HEK293 (cell line): Measurements from ENCODE around the gene HPSE.

Experiments used
- CTCF ChIA-PET: fragments of 350-600 bp; formaldehyde crosslinking; extraction: SDS; loops from one replicate; lab custom pipeline; 2021; ENCODE audit warnings: antibody characterized with exemption; lab: Yijun Ruan, JAX
- POLR2A ChIA-PET: fragments of 300-600 bp; formaldehyde crosslinking; extraction: SDS; loops from one replicate; lab custom pipeline; 2020; ENCODE audit warnings: antibody characterized with exemption, inconsistent platforms; lab: Yijun Ruan, JAX
- H3K27ac ChIP-seq: fragments of 200-500 bp; sonication (Bioruptor generic); 2 replicates; pipeline ENCODE4 v1.5.1; 2014; ENCODE audit warnings: low read depth, low read length, control low read depth, inconsistent platforms; ENCODE audit errors: extremely low read depth
- H3K36me3 ChIP-seq, 2 experiments: fragments of 200-500 bp in 1 of 2; sonication (Bioruptor generic) in 1 of 2; 1 replicate in 1 of 2; 2 replicates in 1 of 2; pipeline ENCODE4 v1.5.1; 2014 to 2017; ENCODE audit warnings: inconsistent platforms in 2 of 2, low read length in 2 of 2; ENCODE audit not compliant: control insufficient read depth in 2 of 2, insufficient read depth in 1 of 2
- H3K4me1 ChIP-seq: fragments of 200-500 bp; sonication (Bioruptor generic); 2 replicates; pipeline ENCODE4 v1.5.1; 2014; ENCODE audit warnings: mild to moderate bottlenecking, low read length, inconsistent platforms; ENCODE audit not compliant: control insufficient read depth, insufficient read depth
- H3K4me3 ChIP-seq: 2 replicates; pipeline ENCODE4 v1.5.1; 2011; ENCODE audit warnings: low read depth, mild to moderate bottlenecking, control low read depth, low read length, moderate library complexity
- H3K9me3 ChIP-seq: fragments of 200-500 bp; sonication (Bioruptor generic); 2 replicates; pipeline ENCODE4 v1.5.1; 2014; ENCODE audit warnings: low read depth, low read length, inconsistent platforms; ENCODE audit not compliant: control insufficient read depth, insufficient read depth
- ATF2 ChIP-seq: fragments of 450-650 bp; formaldehyde crosslinking; IDR thresholded peaks from 2 replicates; pipeline ENCODE4 v1.5.1; 2016; ENCODE audit warnings: missing biosample characterization, missing genetic modification characterization, low read depth
- FEZF1 ChIP-seq: fragments of 450-650 bp; formaldehyde crosslinking; IDR thresholded peaks from 2 replicates; pipeline ENCODE4 v1.5.1; 2016; ENCODE audit warnings: missing biosample characterization, missing genetic modification characterization
- GLIS1 ChIP-seq: fragments of 450-650 bp; formaldehyde crosslinking; IDR thresholded peaks from 2 replicates; pipeline ENCODE4 v1.5.1; 2016; ENCODE audit warnings: missing biosample characterization, missing genetic modification characterization
- IKZF3 ChIP-seq: fragments of 450-650 bp; IDR thresholded peaks from 2 replicates; pipeline ENCODE4 v1.5.0; 2018; ENCODE audit warnings: missing biosample characterization, mild to moderate bottlenecking, missing genetic modification characterization, moderate library complexity
- OSR2 ChIP-seq: fragments of 450-650 bp; formaldehyde crosslinking; IDR thresholded peaks from 2 replicates; pipeline ENCODE4 v1.5.1; 2016; ENCODE audit warnings: missing biosample characterization, missing genetic modification characterization
- PRDM1 ChIP-seq: fragments of 450-650 bp; formaldehyde crosslinking; IDR thresholded peaks from 2 replicates; pipeline ENCODE4; 2016; ENCODE audit warnings: missing biosample characterization, missing genetic modification characterization
- PRDM10 ChIP-seq: fragments of 450-650 bp; formaldehyde crosslinking; IDR thresholded peaks from 2 replicates; pipeline ENCODE4 v1.5.1; 2016; ENCODE audit warnings: missing biosample characterization, missing genetic modification characterization
- ZBTB48 ChIP-seq: fragments of 450-650 bp; formaldehyde crosslinking; IDR thresholded peaks from 2 replicates; pipeline ENCODE4 v1.5.1; 2016; ENCODE audit warnings: missing biosample characterization, missing genetic modification characterization
- ZBTB8A ChIP-seq: fragments of 450-650 bp; formaldehyde crosslinking; IDR thresholded peaks from 2 replicates; pipeline ENCODE4 v1.5.1; 2016; ENCODE audit warnings: missing biosample characterization, missing genetic modification characterization
- ZNF146 ChIP-seq: fragments of 450-650 bp; formaldehyde crosslinking; IDR thresholded peaks from 2 replicates; pipeline ENCODE4 v1.5.1; 2016; ENCODE audit warnings: missing biosample characterization, missing genetic modification characterization
- ZNF221 ChIP-seq: fragments of 450-650 bp; formaldehyde crosslinking; IDR thresholded peaks from 2 replicates; pipeline ENCODE4 v1.5.1; 2017; ENCODE audit warnings: missing biosample characterization, missing genetic modification characterization, borderline replicate concordance
- ZNF341 ChIP-seq: fragments of 450-650 bp; formaldehyde crosslinking; IDR thresholded peaks from 2 replicates; pipeline ENCODE4; 2016; ENCODE audit warnings: low read depth, missing biosample characterization, missing genetic modification characterization
- ZNF366 ChIP-seq: fragments of 450-650 bp; formaldehyde crosslinking; conservative IDR thresholded peaks from 2 replicates; pipeline ENCODE4 v1.5.1; 2016; ENCODE audit warnings: missing biosample characterization, missing genetic modification characterization
- ZNF530 ChIP-seq: fragments of 450-650 bp; formaldehyde crosslinking; IDR thresholded peaks from 2 replicates; pipeline ENCODE4 v1.5.1; 2016; ENCODE audit warnings: low read depth, missing biosample characterization, missing genetic modification characterization
- ZNF600 ChIP-seq: fragments of 450-650 bp; formaldehyde crosslinking; IDR thresholded peaks from 2 replicates; pipeline ENCODE4 v1.5.1; 2016; ENCODE audit warnings: missing biosample characterization, missing genetic modification characterization
- ZNF629 ChIP-seq: fragments of 450-650 bp; formaldehyde crosslinking; IDR thresholded peaks from 2 replicates; pipeline ENCODE4 v1.5.1; 2017; ENCODE audit warnings: missing biosample characterization, missing genetic modification characterization
- ZNF707 ChIP-seq: fragments of 450-650 bp; formaldehyde crosslinking; IDR thresholded peaks from 2 replicates; pipeline ENCODE4 v1.5.1; 2016; ENCODE audit warnings: missing biosample characterization, missing genetic modification characterization
- TF ChIP-seq, protein P1 (sequence below): fragments of 450-650 bp; formaldehyde crosslinking; IDR thresholded peaks from 2 replicates; pipeline ENCODE4 v1.5.1; 2016; ENCODE audit warnings: missing biosample characterization, missing genetic modification characterization
- TF ChIP-seq, protein P2 (sequence below): fragments of 450-650 bp; IDR thresholded peaks from 2 replicates; pipeline ENCODE4 v1.5.1; 2018; ENCODE audit warnings: missing biosample characterization, missing genetic modification characterization
- TF ChIP-seq, protein P3 (sequence below): fragments of 450-650 bp; formaldehyde crosslinking; IDR thresholded peaks from 2 replicates; pipeline ENCODE4 v1.5.1; 2016; ENCODE audit warnings: missing biosample characterization, missing genetic modification characterization
- TF ChIP-seq, protein P4 (sequence below): fragments of 450-650 bp; formaldehyde crosslinking; IDR thresholded peaks from 2 replicates; pipeline ENCODE4 v1.5.1; 2017; ENCODE audit warnings: missing biosample characterization, missing genetic modification characterization

Gene HPSE

DNA sequence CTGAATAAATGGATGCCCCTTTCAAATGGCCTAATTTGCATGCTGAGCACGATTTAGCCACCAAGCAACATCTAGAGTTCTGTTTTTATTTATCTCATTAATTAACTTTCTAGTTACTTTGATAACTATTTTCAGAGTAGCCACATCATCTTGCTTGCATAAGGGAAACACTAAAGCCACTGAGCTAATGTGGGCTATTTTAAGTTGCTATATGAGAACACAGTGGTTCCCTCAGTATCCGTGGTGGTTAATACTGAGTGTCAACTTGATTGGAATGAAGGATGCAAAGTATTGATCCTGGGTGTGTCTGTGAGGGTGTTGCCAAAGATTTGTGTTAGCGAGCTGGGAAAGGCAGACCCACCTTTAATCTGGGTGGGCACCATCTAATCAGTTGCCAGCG is 25.4 kb upstream of the HPSE start:
- H3K27ac ChIP-seq, result no peak overlapping the region
- TF ChIP-seq OSR2 (tag by site-specific recombination) (no peak), ZBTB48 (tag by site-specific recombination) (no peak)
- TF ChIP-seq, all 188 proteins: peak for 0
- ChIA-PET CTCF (interaction anchor here (0.6 kb wide), 1 partner anchor 638 kb away, joined by 3 read pairs; no protein-coding TSS in a partner anchor), POLR2A (no interaction called here)
- Histone ChIP-seq H3K4me3 (no peak overlapping the region), H3K9me3 (no peaks in the 10 kb centered on the region), H3K4me1 (peaks cover 4% of the 10 kb centered on the region; the same call in 1 of the 2 replicates), H3K36me3 (no peaks in the 10 kb centered on the region)

- ChIA-PET POLR2A (no interaction called here), CTCF (no interaction called here)
- H3K9me3 ChIP-seq, result no peaks in the 10 kb centered on the region
- no peak overlapping the region for H3K27ac ChIP-seq
- H3K4me1 ChIP-seq, result peaks cover 4% of the 10 kb centered on the region; the same call in 1 of the 2 replicates
- H3K4me3 ChIP-seq, result no peak overlapping the region
- H3K36me3 ChIP-seq, result no peaks in the 10 kb centered on the region
- TF ChIP-seq ZNF629 (tag by site-specific recombination) (peak; percentile 33; the same call in 1 of the 2 replicates), ZNF221 (tag by site-specific recombination) (no peak), IKZF3 (tag by site-specific recombination) (no peak), ZNF146 (no peak), ZNF707 (tag by site-specific recombination) (no peak), ZNF530 (tag by site-specific recombination) (no peak), ZBTB8A (tag by site-specific recombination) (no peak), ATF2 (0 out of 2 replicates have a peak, but pooled peaks have one; percentile 5), PRDM10 (tag by site-specific recombination) (no peak), PRDM1 (tag by site-specific recombination) (no peak), ZNF341 (tag by site-specific recombination) (no peak), ZNF366 (tag by site-specific recombination) (no peak), ZNF600 (0 out of 2 replicates have a peak, but pooled peaks have one; percentile 40), GLIS1 (tag by site-specific recombination) (peak; percentile 28; the same call in 1 of the 2 replicates), FEZF1 (tag by site-specific recombination) (no peak)
- TF ChIP-seq, protein P1, sequence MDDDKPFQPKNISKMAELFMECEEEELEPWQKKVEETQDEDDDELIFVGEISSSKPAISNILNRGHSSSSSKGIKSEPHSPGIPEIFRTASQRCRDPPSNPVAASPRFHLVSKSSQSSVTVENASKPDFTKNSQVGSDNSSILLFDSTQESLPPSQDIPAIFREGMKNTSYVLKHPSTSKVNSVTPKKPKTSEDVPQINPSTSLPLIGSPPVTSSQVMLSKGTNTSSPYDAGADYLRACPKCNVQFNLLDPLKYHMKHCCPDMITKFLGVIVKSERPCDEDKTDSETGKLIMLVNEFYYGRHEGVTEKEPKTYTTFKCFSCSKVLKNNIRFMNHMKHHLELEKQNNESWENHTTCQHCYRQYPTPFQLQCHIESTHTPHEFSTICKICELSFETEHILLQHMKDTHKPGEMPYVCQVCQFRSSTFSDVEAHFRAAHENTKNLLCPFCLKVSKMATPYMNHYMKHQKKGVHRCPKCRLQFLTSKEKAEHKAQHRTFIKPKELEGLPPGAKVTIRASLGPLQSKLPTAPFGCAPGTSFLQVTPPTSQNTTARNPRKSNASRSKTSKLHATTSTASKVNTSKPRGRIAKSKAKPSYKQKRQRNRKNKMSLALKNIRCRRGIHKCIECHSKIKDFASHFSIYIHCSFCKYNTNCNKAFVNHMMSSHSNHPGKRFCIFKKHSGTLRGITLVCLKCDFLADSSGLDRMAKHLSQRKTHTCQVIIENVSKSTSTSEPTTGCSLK (tag by site-specific recombination), result no peak
- TF ChIP-seq, protein P2, sequence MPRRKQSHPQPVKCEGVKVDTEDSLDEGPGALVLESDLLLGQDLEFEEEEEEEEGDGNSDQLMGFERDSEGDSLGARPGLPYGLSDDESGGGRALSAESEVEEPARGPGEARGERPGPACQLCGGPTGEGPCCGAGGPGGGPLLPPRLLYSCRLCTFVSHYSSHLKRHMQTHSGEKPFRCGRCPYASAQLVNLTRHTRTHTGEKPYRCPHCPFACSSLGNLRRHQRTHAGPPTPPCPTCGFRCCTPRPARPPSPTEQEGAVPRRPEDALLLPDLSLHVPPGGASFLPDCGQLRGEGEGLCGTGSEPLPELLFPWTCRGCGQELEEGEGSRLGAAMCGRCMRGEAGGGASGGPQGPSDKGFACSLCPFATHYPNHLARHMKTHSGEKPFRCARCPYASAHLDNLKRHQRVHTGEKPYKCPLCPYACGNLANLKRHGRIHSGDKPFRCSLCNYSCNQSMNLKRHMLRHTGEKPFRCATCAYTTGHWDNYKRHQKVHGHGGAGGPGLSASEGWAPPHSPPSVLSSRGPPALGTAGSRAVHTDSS, result no peak
- TF ChIP-seq, protein P3, sequence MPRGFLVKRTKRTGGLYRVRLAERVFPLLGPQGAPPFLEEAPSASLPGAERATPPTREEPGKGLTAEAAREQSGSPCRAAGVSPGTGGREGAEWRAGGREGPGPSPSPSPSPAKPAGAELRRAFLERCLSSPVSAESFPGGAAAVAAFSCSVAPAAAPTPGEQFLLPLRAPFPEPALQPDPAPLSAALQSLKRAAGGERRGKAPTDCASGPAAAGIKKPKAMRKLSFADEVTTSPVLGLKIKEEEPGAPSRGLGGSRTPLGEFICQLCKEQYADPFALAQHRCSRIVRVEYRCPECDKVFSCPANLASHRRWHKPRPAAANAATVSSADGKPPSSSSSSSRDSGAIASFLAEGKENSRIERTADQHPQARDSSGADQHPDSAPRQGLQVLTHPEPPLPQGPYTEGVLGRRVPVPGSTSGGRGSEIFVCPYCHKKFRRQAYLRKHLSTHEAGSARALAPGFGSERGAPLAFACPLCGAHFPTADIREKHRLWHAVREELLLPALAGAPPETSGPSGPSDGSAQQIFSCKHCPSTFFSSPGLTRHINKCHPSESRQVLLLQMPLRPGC (tag by site-specific recombination), result peak; percentile 54; the same call in 1 of the 2 replicates
- TF ChIP-seq, protein P4, sequence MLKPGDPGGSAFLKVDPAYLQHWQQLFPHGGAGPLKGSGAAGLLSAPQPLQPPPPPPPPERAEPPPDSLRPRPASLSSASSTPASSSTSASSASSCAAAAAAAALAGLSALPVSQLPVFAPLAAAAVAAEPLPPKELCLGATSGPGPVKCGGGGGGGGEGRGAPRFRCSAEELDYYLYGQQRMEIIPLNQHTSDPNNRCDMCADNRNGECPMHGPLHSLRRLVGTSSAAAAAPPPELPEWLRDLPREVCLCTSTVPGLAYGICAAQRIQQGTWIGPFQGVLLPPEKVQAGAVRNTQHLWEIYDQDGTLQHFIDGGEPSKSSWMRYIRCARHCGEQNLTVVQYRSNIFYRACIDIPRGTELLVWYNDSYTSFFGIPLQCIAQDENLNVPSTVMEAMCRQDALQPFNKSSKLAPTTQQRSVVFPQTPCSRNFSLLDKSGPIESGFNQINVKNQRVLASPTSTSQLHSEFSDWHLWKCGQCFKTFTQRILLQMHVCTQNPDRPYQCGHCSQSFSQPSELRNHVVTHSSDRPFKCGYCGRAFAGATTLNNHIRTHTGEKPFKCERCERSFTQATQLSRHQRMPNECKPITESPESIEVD (tag by site-specific recombination), result no peak
These were observed 23.8 kb upstream of the HPSE start for GRCh38 chr4:83358410-83358809.
